ENCODE measurements around the gene TMCO5A. TPM values are rescaled to one million over a fixed set of nuclear protein-coding genes. Genes with fewer than 3 reads are reported as not detected.

The TMCO5A gene
- polyA plus RNA-seq, 2 of the 4 experiments (the other 2 are of a cell fraction) = not detected

GRCh38 chr15:37973856-37974255 is 39.4 kb downstream of the TMCO5A start:
- 2% methylated on average over 2 of the region's 2 CpGs for WGBS (ENCODE audit: missing lambda C conversion rate)
- H3K4me2 ChIP-seq = no peak overlapping the region

GRCh38 chr15:37978231-37978630 is 43.8 kb downstream of the TMCO5A start:
- CTCF ChIA-PET = interaction anchor here (1.2 to 1.5 kb wide), 2 partner anchors 10 to 17 kb away, joined by 3 to 4 read pairs; no protein-coding TSS in a partner anchor
- H3K9me3 ChIP-seq = no peaks in the 10 kb centered on the region

More at GRCh38 chr15:37973856-37974255, 39.4 kb downstream of the TMCO5A start:
- TF ChIP-seq MAZ (IDR thresholded peaks at IDR 0.05; ENCODE audit: borderline replicate concordance, low read depth, low read length) = no peak
- no peak for TF ChIP-seq CEBPB (IDR thresholded peaks at IDR 0.05)
- TF ChIP-seq EP300 (IDR thresholded peaks at IDR 0.05) = no peak
- TF ChIP-seq RCOR1 (IDR thresholded peaks at IDR 0.05; ENCODE audit: low read depth, low read length) = no peak
- TF ChIP-seq BHLHE40 (IDR thresholded peaks at IDR 0.05; ENCODE audit: low read depth, low read length) = no peak
- TF ChIP-seq HMGXB4 (CRISPR knock-in tag; IDR thresholded peaks at IDR 0.05; ENCODE audit: borderline replicate concordance) = no peak
- no peak for TF ChIP-seq BCL3 (IDR thresholded peaks at IDR 0.05)
- TF ChIP-seq ATOH8 (CRISPR knock-in tag; IDR thresholded peaks at IDR 0.05; ENCODE audit: low read depth) = no peak
- no peak for TF ChIP-seq CHD2 (IDR thresholded peaks at IDR 0.05; ENCODE audit: low read length, partially characterized antibody)
- TF ChIP-seq FOXS1 (CRISPR knock-in tag; IDR thresholded peaks at IDR 0.05) = no peak
- no peak for TF ChIP-seq ZC3H11A (IDR thresholded peaks at IDR 0.05)
- no peak for TF ChIP-seq TP53 (CRISPR knock-in tag; IDR thresholded peaks at IDR 0.05)
- TF ChIP-seq CBX2 (IDR thresholded peaks at IDR 0.05; ENCODE audit: borderline replicate concordance, low read depth) = no peak
- TF ChIP-seq FOSB (CRISPR knock-in tag; IDR thresholded peaks at IDR 0.05) = no peak
- TF ChIP-seq HEYL (CRISPR knock-in tag; IDR thresholded peaks at IDR 0.05) = no peak
- no peak for TF ChIP-seq SREBF2 (IDR thresholded peaks at IDR 0.05)
- DNase-seq (ENCODE audit: low read depth in 1 of 2, low spot score in 1 of 2) = no peak
- no peak for ATAC-seq
- ChIA-PET CTCF (interaction anchor here (1.7 kb wide), 1 partner anchor 8 kb away, joined by 3 read pairs; no protein-coding TSS in a partner anchor), POLR2A (no interaction called here)
- no peak for FAIRE-seq
- no peak overlapping the region for H3K27ac ChIP-seq
- H3K4me1 ChIP-seq = no peaks in the 10 kb centered on the region
- H3K4me3 ChIP-seq = no peak overlapping the region
- no peaks in the 10 kb centered on the region for H3K9me3 ChIP-seq

More at GRCh38 chr15:37978231-37978630, 43.8 kb downstream of the TMCO5A start:
- Histone ChIP-seq H3K27ac (no peak overlapping the region), H3K4me1 (no peaks in the 10 kb centered on the region), H3K4me3 (no peak overlapping the region), H3K4me2 (no peak overlapping the region)
- POLR2A ChIA-PET = no interaction called here
- TF ChIP-seq CHD4 (IDR thresholded peaks at IDR 0.05; ENCODE audit: borderline replicate concordance) (no peak), PHF8 (IDR thresholded peaks at IDR 0.05; ENCODE audit: borderline replicate concordance, low read depth) (no peak), HES2 (IDR thresholded peaks at IDR 0.05) (no peak), ZNF302 (CRISPR knock-in tag; IDR thresholded peaks at IDR 0.05) (no peak), ZFP36 (IDR thresholded peaks at IDR 0.05; ENCODE audit: borderline replicate concordance, partially characterized antibody) (no peak), BCL3 (IDR thresholded peaks at IDR 0.05) (no peak), HDAC2 (IDR thresholded peaks at IDR 0.05) (no peak), KDM1A (IDR thresholded peaks at IDR 0.05; ENCODE audit: low read depth) (no peak), NR3C1 (IDR thresholded peaks at IDR 0.05) (no peak)
- DNase-seq (ENCODE audit: low read depth in 1 of 2, low spot score in 1 of 2) (no peak), FAIRE-seq (no peak), ATAC-seq (no peak)
- 43% methylated on average over 2 of the region's 4 CpGs for WGBS (ENCODE audit: missing lambda C conversion rate)

All from A549 (cell line).